Effector CD8-positive, alpha-beta T cell (primary cell): ENCODE measurements around the gene SDHAF3.
"Not testable (repeated sequence)": the region's sequence is repeated elsewhere in the genome, so short reads cannot be mapped to it uniquely, and the experiment has no call there.

ENCODE experiments used
- DNase-seq: peaks from one replicate; lab custom pipeline; 2025; lab: John Stamatoyannopoulos, UW

Gene SDHAF3

GRCh38 chr7:97123115-97123514 is 5.6 kb downstream of the SDHAF3 start:
- not testable (repeated sequence) for DNase-seq

GRCh38 chr7:97126483-97127171 is 9.1 kb downstream of the SDHAF3 start:
- no peak for DNase-seq

GRCh38 chr7:97128736-97129135 is 11.2 kb downstream of the SDHAF3 start:
- DNase-seq: no peak

GRCh38 chr7:97130417-97131139 is 13.1 kb downstream of the SDHAF3 start:
- no peak for DNase-seq

GRCh38 chr7:97133159-97133558 is 15.7 kb downstream of the SDHAF3 start:
- DNase-seq: no peak

- no peak for DNase-seq
These were observed 21.3 kb downstream of the SDHAF3 start for GRCh38 chr7:97138830-97139229.

GRCh38 chr7:97145068-97145467 is 27.6 kb downstream of the SDHAF3 start:
- DNase-seq: no peak

- no peak for DNase-seq
These were observed 32.3 kb downstream of the SDHAF3 start for GRCh38 chr7:97149843-97150242.

- DNase-seq: no peak
These were observed 38.5 kb downstream of the SDHAF3 start for GRCh38 chr7:97155897-97156418.

- DNase-seq: not testable (repeated sequence)
These were observed 42.5 kb downstream of the SDHAF3 start for GRCh38 chr7:97159984-97160383.

GRCh38 chr7:97161609-97162008 is 44.1 kb downstream of the SDHAF3 start:
- not testable (repeated sequence) for DNase-seq

GRCh38 chr7:97166308-97166707 is 48.8 kb downstream of the SDHAF3 start:
- DNase-seq: no peak

- DNase-seq: no peak
These were observed 49.7 kb downstream of the SDHAF3 start for GRCh38 chr7:97167176-97167575.

- DNase-seq: no peak
These were observed 50.3 kb downstream of the SDHAF3 start for GRCh38 chr7:97167749-97168148.

GRCh38 chr7:97174303-97174702 is 56.8 kb downstream of the SDHAF3 start:
- DNase-seq: no peak

- peak; percentile 4 for DNase-seq
These were observed 62.1 kb downstream of the SDHAF3 start for GRCh38 chr7:97179454-97180104.

GRCh38 chr7:97187067-97187466 is 69.6 kb downstream of the SDHAF3 start:
- DNase-seq: no peak

GRCh38 chr7:97196174-97196573 is 78.7 kb downstream of the SDHAF3 start:
- not testable (repeated sequence) for DNase-seq

- DNase-seq: no peak
These were observed 81.1 kb downstream of the SDHAF3 start for GRCh38 chr7:97198596-97198995.

GRCh38 chr7:97200018-97200417 is 82.5 kb downstream of the SDHAF3 start:
- DNase-seq: no peak

GRCh38 chr7:97203957-97204356 is 86.5 kb downstream of the SDHAF3 start:
- DNase-seq: no peak

GRCh38 chr7:97204821-97205220 is 87.3 kb downstream of the SDHAF3 start:
- DNase-seq: no peak

- no peak for DNase-seq
These were observed 98.1 kb downstream of the SDHAF3 start for GRCh38 chr7:97215556-97215955.
